ENCODE data around the gene GNG14.

DNA sequence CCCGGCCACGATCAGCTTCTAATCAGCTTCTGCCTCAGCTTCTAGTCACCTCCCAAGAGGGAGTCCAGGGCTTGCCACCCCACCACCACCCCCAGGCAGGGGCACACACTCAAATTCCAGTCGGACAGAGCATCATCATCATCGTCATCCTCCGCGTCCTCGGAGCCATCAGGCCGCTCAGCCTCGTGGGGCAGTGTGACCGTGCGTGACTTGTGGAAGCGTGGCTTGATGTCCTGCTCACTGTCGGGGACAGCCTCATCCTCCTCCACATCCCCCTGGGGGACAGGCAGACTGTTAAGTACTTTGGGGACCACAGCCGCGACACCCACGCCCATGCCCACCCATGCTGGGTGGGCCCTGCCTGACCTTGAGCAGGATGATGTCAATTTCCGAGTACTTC lies 23.4 kb downstream of the GNG14 start:
- TF ChIP-seq CTCF (IDR thresholded peaks at IDR 0.05; ENCODE audit: extremely low read depth in 1 of 2, insufficient read depth in 1 of 2, low read depth in 1 of 2, low read length in 2 of 2) (no peak), POLR2AphosphoS5 (IDR thresholded peaks at IDR 0.05; ENCODE audit: insufficient read depth, low read depth, low read length) (no peak)

All from endothelial cell of umbilical vein (primary cell).